Activated CD4-positive, alpha-beta T cell treated with anti-CD3 and anti-CD28 coated beads, Interleukin-2, amount 50 U/mL, for 4 hours (primary cell): Measurements from ENCODE around the gene HSD17B1.
A peak's percentile ranks its signal among the peaks of the same experiment; 100 is the strongest.
"Not testable (repeated sequence)": the region's sequence is repeated elsewhere in the genome, so short reads cannot be mapped to it uniquely, and the experiment has no call there.

ENCODE experiments used
- DNase-seq, 2 experiments: peaks; one replicate each; pipeline ENCODE4 v3.0.0-alpha.2; 2020

HSD17B1 gene

GRCh38 chr17:42526031-42526444, 26.7 kb upstream of the HSD17B1 start:
- no peak for DNase-seq

- no peak for DNase-seq
These were observed 24.8 kb upstream of the HSD17B1 start for GRCh38 chr17:42527932-42528331.

- DNase-seq = no peak
These were observed 23.7 kb upstream of the HSD17B1 start for GRCh38 chr17:42529061-42529460.

GRCh38 chr17:42530952-42531454, 21.7 kb upstream of the HSD17B1 start:
- no peak for DNase-seq

GRCh38 chr17:42531455-42532354, 21.0 kb upstream of the HSD17B1 start:
- peak in 1 of 2 experiments; percentile 25 for DNase-seq

- DNase-seq = no peak
These were observed 17.3 kb upstream of the HSD17B1 start for GRCh38 chr17:42535155-42536047.

GRCh38 chr17:42536048-42536371, 16.7 kb upstream of the HSD17B1 start, which contains the start of gene NAGLU:
TSS of gene NAGLU (plus strand) at chr17:42536241. CDS start at chr17:42536273, 32 bp downstream.
- DNase-seq = peak; percentile 66 to 67

- peak; percentile 52 to 56 for DNase-seq
These were observed 16.2 kb upstream of the HSD17B1 start for GRCh38 chr17:42536372-42537155.

GRCh38 chr17:42537156-42537805, 15.4 kb upstream of the HSD17B1 start:
- no peak for DNase-seq

- DNase-seq = no peak
These were observed 14.8 kb upstream of the HSD17B1 start for GRCh38 chr17:42537826-42538451.

GRCh38 chr17:42538482-42538881, 14.2 kb upstream of the HSD17B1 start:
- no peak for DNase-seq

GRCh38 chr17:42540558-42540957, 12.2 kb upstream of the HSD17B1 start:
- not testable (repeated sequence) for DNase-seq

- peak in 1 of 2 experiments; percentile 21 for DNase-seq
These were observed 11.5 kb upstream of the HSD17B1 start for GRCh38 chr17:42541041-42541833.

GRCh38 chr17:42543190-42544079, 9.3 kb upstream of the HSD17B1 start:
- DNase-seq = no peak

- DNase-seq = no peak
These were observed 7.8 kb upstream of the HSD17B1 start for GRCh38 chr17:42544874-42545283.

- not testable (repeated sequence) for DNase-seq
These were observed 6.8 kb upstream of the HSD17B1 start for GRCh38 chr17:42545755-42546505.

GRCh38 chr17:42547001-42547461, 5.7 kb upstream of the HSD17B1 start:
- no peak for DNase-seq

GRCh38 chr17:42547698-42548069, 5.0 kb upstream of the HSD17B1 start:
- no peak for DNase-seq
